H1 (cell line): Measurements from ENCODE around the gene TRIM24. TPM values are rescaled to one million over a fixed set of nuclear protein-coding genes. Genes with fewer than 3 reads are reported as not detected.

ENCODE experiments used
- CTCF ChIP-seq, 3 experiments: IDR thresholded peaks; 1 replicate in 2 of 3; 2 replicates in 1 of 3; pipeline versions ENCODE4 v1.5.1 to v1.6.1; 2011; ENCODE audit warnings: low read length in 3 of 3, mild to moderate bottlenecking in 3 of 3, inconsistent platforms in 2 of 3, low read depth in 1 of 3, moderate library complexity in 1 of 3; ENCODE audit not compliant: insufficient read depth in 1 of 3; ENCODE audit errors: control extremely low read depth in 1 of 3
- polyA plus RNA-seq, 7 experiments: library from polyadenylated mRNA; depleted of rRNA in 3 of 7; stranded (reverse) in 5 of 7; unstranded in 2 of 7; fragments of >200 nt in 5 of 7; fragments of 200-250 nt in 2 of 7; gene quantifications; 1 replicate in 5 of 7; 2 replicates in 1 of 7; 4 replicates in 1 of 7; pipeline versions ENCODE4 v1.2.1 to v1.2.3, GENCODE V29; 2011 to 2013; ENCODE audit warnings: missing spikeins in 2 of 7, mixed read lengths in 2 of 7
- total RNA-seq: library from RNA; stranded (reverse); fragmentation: NEBNext Ultra II Directional; extraction: Animal tissue kit (Norgen Biotek cat#: 25700); gene quantifications from 2 replicates; pipeline ENCODE4 v1.2.1, GENCODE V29; 2021

TRIM24 gene
- total and polyA plus RNA-seq, 2 of the 8 experiments (the other 6 are each of a cell fraction or from before 2014, with no cell fraction given), result 67.6 to 149 TPM

- TF ChIP-seq CTCF (IDR thresholded peaks at IDR 0.05; ENCODE audit: control extremely low read depth in 1 of 3, insufficient read depth in 1 of 3, low read depth in 1 of 3, low read length in 3 of 3), result no peak
These were observed 103.7 kb downstream of the TRIM24 start (continued) for GRCh38 chr7:138563808-138564207.
